Limb (tissue), 2 donors: Measurements from ENCODE around the gene MYH15.
A peak's percentile ranks its signal among the peaks of the same experiment; 100 is the strongest.

Experiments
- DNase-seq, 2 donors: peaks; one replicate each; pipeline ENCODE4 v3.0.0-alpha.2; 2016; ENCODE audit errors: extremely low spot score in 2 of 2

Gene MYH15

DNA sequence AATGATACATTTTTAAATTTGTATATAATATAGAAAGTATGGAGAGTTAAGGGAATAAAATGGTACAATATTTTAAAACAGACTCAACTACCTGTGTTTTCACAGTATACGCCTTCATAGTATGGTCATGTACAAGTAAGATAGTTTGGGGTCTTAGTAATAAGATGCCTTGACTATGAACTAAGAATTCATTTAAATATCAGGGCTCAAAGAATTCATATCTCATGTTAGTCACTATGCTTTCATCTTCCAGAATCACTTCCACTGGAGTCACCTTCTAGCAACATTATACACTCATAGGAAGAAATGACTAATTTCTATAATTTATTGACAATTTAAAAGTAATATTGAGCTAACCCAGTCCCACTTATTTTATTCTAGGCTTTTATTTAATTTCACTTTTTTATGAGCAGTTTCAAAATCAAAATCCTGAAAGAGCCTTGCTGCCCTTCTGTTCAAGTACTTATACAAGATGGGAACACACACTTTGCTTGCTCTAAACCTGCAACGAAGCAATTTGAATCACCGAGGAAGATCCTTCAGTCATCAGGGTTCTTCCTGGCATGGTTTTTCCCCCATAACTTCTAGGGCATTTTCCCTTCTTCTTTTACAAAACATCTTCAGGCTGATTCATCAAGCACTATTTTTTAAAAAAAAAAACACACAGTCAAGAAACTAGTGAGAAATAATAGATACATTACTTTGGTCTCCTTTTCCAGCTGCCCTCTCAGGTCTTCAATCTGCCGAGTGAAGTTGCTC is 94.1 kb downstream of the MYH15 start:
- DNase-seq: no peak

- DNase-seq: peak in 1 of 2 donors; percentile 38
Measured at GRCh38 chr3:108415661-108416060, 94.7 kb downstream of the MYH15 start.

DNA sequence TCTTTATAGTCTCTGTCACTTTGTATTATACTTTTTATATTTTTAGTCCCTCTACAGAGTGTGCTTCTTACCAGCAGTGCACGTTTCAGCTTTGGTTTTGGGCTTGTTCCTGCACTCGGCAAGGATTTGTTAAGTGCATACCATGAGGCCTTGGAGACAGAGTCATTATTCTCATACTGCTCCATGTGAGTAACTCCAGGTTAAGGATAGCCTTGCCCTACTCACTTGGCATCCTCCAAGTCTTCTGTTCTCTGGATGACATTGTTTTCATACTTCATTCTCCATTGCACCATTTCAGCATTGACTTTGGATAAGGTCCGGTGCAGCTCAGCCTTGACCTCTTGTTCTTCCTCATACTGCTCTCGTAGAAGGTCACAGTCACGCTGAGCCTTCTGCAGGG is 96.4 kb downstream of the MYH15 start:
- no peak for DNase-seq

GRCh38 chr3:108412121-108412750 is 98.2 kb downstream of the MYH15 start:
- DNase-seq: no peak

DNA sequence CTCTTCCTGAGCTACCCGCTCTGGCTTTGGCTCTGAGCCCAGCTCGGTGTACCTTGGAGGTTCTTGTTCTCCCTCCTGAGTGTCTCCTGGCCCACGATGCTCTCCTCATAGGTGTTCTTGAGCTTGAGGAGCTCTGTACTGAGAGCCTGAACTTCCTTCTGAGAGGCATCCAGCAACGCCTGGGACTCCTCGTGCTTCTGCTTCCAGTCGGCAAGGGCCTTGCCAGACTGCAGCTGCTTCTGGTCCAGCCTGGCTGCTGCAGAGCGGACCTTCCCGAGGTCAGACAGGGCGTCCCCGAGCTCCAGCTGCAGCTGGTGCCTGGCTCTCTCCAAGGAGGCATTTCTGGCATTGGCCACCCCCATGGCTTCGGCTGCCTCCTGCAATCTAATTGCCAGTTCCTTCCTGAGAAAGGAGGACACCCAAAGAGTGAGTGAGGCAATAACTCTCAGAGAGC is 99.8 kb downstream of the MYH15 start:
- DNase-seq: no peak

DNA sequence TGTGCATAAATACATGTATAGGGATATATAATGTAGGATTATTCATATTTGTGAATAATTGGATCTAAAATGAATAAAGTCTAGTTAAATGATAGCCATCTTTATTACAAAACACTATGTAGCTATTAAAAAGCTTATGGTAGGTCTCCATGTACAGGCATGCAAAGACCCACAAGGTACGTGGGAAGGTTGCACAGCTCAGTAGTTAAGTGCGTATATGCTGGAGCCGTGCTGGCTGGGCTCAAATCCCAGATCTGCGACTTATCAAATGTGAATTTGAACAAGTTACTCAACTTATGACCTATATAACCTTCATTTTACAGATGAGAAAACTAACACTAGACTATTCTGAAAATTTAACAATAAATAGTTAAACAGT is 100.6 kb downstream of the MYH15 start:
- no peak for DNase-seq

DNA sequence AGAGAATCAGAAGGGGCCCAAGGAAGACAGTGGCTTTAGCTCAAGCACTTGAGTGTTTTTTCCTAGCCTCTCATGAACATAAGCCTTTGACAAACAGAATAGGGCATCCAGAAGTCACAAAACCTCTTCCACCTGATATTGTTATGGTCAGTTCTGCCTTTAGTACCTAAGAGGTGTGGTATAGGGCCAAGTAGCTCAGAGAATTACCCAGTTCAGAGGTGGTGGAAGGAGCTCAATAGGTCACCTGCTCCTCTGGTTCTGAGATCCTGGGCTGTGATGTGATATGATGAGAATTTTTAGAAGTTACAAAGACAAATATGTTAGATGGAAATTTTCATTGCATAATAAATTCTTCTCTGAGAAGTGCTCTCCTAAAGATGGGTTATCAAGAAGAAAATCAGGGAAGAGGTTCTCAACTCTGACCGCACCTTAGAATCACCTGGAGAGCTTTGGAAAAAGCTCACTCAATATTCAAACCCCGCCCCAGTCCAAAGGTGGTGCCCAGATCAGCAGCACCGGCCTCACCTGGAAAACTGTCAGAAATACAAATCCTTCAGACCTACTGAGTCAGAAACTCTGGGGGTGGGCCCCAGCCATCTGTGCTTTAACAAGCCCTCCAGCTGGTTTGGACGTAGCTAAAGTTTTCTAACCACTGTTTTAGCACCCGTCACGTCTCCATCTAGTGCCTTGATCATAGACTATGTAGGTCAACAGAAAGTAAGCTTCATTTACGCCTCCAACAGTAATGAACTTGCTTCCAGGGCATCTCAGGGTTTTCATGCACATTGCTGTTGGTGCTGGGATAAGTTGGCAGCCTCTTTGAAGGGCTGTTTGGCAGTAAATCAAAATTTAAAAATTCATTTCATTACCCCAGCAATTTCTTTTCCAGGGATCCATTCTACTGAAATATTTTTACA is 101.3 kb downstream of the MYH15 start:
- no peak for DNase-seq

DNA sequence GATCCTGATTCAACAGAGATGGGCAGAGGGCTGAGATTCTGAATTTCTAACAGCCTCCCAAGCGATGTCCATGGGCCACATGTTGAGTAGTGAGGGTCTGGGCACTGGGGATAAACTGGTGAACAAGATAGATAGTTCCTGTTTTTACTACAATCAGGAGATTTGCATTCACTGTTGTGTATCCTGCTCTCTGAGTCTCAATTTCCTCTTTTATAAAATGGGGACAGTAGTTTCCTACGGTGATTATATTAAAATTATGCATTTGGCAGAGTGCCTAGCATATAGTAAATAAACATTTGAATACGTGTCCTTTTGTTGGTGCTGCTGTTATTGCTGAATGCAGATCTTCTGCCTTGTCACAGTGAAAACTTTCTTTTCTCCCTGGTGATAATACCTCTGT is 102.5 kb downstream of the MYH15 start:
- DNase-seq: no peak

DNA sequence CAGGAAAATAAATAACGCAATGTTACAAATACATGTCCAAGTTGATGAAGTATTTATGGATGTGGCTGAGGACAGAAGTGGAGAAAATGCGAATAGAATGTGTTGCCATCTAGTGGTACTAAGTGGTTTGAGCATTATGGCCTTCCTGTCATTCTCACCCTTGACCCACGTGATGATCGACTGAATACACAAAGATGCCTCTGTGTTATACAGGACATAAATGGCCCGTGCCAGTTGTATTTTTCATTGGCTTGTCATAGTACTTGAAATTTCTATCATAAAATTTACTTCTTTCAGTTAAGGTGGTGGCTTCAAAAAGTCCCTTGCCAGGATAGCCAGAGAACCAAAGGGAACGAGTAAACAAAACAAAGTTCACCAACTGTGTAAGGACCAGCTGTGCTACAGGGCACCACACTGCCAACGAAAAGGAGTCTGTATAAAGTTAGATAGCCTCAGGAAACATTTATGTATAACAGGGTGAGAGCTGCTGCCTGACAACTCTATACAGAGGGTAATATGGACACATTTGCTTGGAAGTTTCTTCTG is 103.7 kb downstream of the MYH15 start:
- DNase-seq: no peak

- DNase-seq: no peak
Measured at GRCh38 chr3:108406063-108406660, 104.2 kb downstream of the MYH15 start.

- no peak for DNase-seq
Measured at GRCh38 chr3:108404368-108404767, 106.0 kb downstream of the MYH15 start.

DNA sequence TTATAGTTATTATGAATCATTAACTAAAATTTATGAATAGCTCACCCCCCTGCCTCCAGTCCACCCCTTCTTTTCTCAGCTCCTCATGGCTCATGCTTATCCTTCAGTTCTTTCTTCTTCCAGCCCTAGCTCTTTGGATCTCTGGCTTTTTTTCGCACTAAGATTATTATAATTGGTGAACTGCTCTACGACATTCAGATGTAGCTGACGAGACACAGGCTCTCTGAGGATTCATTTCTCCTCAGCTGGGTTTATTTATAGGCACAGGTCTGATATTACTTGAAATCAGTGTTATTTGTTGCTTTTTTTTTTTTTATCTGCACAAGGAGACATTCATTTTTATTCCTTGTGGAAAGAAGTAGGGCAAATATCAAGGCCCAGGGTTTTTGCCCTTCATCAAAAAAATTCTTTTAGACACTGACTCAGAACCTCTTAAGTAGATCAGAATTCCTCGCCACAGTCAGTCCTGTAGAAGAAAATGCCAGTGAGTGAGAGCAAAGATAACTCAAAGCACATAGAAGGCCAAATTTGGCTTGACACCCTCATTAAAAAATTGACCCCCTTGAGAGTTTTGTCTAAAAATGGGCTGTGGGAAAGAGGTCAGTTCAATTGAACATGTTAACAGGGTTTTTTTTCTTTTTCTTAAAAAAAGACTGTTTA is 106.6 kb downstream of the MYH15 start:
- DNase-seq: no peak

GRCh38 chr3:108403198-108403597 is 107.2 kb downstream of the MYH15 start:
- no peak for DNase-seq

GRCh38 chr3:108401836-108402235 is 108.6 kb downstream of the MYH15 start:
- no peak for DNase-seq

DNA sequence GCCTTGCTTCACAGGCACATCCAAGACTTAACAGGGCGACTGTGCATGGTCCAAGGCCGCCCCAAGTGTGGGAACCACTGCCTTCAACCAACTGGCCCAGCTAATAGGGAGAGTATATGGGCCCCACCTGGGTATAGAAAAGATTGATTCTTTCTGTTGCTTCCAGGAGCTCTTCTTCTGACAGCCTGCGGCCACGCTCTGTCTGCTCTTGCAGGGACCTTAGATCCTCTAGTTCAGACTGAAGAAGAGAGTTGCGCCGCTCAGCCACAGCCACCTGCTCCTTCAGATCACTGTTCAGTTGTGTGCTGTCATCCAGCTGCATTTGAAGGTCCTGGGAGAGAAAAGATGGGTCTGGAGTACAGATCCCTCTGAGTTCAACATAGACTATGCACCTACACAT is 111.9 kb downstream of the MYH15 start:
- DNase-seq: no peak

GRCh38 chr3:108396336-108396735 is 114.1 kb downstream of the MYH15 start:
- DNase-seq: no peak

- no peak for DNase-seq
Measured at GRCh38 chr3:108394563-108394962, 115.8 kb downstream of the MYH15 start.

DNA sequence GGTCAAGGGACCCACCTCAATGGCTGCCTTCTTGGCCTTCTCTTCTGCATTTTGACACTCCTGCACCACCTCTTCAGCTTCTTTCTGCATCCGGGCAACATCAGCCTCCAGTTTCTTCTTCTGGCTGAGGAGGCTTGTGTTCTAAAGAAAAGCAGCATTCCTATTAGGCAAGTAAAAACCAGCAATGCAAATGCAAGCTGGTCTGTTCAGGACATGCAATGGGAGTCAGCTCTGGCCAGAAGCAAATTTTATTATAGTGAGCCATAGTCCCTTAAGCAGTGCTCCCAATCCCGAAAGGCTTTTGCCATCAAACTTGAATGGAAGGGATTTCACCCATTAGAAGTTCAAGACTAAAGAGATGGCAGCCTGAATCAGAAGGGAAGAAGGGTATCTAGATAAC is 116.4 kb downstream of the MYH15 start:
- no peak for DNase-seq

- no peak for DNase-seq
Measured at GRCh38 chr3:108393128-108393900, 117.1 kb downstream of the MYH15 start.

- no peak for DNase-seq
Measured at GRCh38 chr3:108391917-108392593, 118.3 kb downstream of the MYH15 start.
